ENCODE data around the gene CACNA1I. TPM values are rescaled to one million over a fixed set of nuclear protein-coding genes. Genes with fewer than 3 reads are reported as not detected.

Gene CACNA1I
- total and polyA plus RNA-seq, 9 donors = 0.04 to 0.14 (median 0.09) TPM

- H3K27ac ChIP-seq (ENCODE audit: low read length) = no peak overlapping the region
These were observed 109.9 kb downstream of the CACNA1I start for GRCh38 chr22:39680486-39680885.

GRCh38 chr22:39681038-39681861, 110.7 kb downstream of the CACNA1I start:
- Histone ChIP-seq H3K9me3 (replicated peaks; ENCODE audit: control insufficient read depth, low read depth, low read length) (no peaks in the 10 kb centered on the region), H3K4me1 (ENCODE audit: control insufficient read depth, insufficient read depth, low read length) (peaks cover 3% of the 10 kb centered on the region), H3K27me3 (ENCODE audit: control insufficient read depth, insufficient read depth, low read length) (peaks cover 31% of the 10 kb centered on the region), H3K4me3 (ENCODE audit: low read length) (no peak overlapping the region), H3K27ac (ENCODE audit: low read length) (no peak overlapping the region), H3K36me3 (ENCODE audit: control insufficient read depth, insufficient read depth, low read length) (no peaks in the 10 kb centered on the region)
- WGBS (ENCODE audit: insufficient coverage) = 86% methylated on average over 17 of the region's 18 CpGs
- no peak for DNase-seq

More at GRCh38 chr22:39680486-39680885, 109.9 kb downstream of the CACNA1I start:
- WGBS (ENCODE audit: insufficient coverage) = 81% methylated on average over 9 of the region's 9 CpGs
- Histone ChIP-seq H3K36me3 (ENCODE audit: control insufficient read depth, insufficient read depth, low read length) (no peaks in the 10 kb centered on the region), H3K4me3 (ENCODE audit: low read length) (no peak overlapping the region), H3K27me3 (ENCODE audit: control insufficient read depth, insufficient read depth, low read length) (peaks cover 33% of the 10 kb centered on the region), H3K4me1 (ENCODE audit: control insufficient read depth, insufficient read depth, low read length) (peaks cover 2% of the 10 kb centered on the region), H3K9me3 (replicated peaks; ENCODE audit: control insufficient read depth, low read depth, low read length) (no peaks in the 10 kb centered on the region)
- DNase-seq = no peak

DNA sequence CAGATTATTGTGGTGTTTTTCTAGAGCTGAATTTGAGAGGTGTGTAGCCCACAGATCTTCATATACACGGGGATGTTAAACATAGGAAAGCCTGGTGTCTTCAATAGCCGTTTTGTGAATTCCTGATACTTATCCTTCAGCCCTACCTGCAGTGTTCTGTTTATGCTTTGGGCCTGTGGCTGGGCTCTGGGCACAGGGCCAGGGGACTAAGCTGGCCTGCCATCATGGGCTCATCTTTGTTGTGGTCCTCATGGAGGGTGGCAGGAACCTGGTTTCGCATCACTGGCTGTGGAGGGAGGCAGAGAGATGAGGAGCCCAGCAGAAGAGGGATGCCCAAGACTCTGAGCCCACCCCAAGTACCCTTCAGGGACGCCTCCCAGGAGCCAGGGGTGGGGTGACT, 112.4 kb downstream of the CACNA1I start:
- WGBS (ENCODE audit: insufficient coverage) = 90% methylated on average over 2 of the region's 4 CpGs
- Histone ChIP-seq H3K4me1 (ENCODE audit: control insufficient read depth, insufficient read depth, low read length) (peaks cover 3% of the 10 kb centered on the region), H3K27me3 (ENCODE audit: control insufficient read depth, insufficient read depth, low read length) (peaks cover 47% of the 10 kb centered on the region), H3K9me3 (replicated peaks; ENCODE audit: control insufficient read depth, low read depth, low read length) (no peaks in the 10 kb centered on the region), H3K36me3 (ENCODE audit: control insufficient read depth, insufficient read depth, low read length) (no peaks in the 10 kb centered on the region), H3K27ac (ENCODE audit: low read length) (no peak overlapping the region), H3K4me3 (ENCODE audit: low read length) (no peak overlapping the region)
- DNase-seq = no peak

- 88% methylated on average over 4 of the region's 5 CpGs for WGBS (ENCODE audit: insufficient coverage)
These were observed 113.1 kb downstream of the CACNA1I start for GRCh38 chr22:39683639-39684038.

DNA sequence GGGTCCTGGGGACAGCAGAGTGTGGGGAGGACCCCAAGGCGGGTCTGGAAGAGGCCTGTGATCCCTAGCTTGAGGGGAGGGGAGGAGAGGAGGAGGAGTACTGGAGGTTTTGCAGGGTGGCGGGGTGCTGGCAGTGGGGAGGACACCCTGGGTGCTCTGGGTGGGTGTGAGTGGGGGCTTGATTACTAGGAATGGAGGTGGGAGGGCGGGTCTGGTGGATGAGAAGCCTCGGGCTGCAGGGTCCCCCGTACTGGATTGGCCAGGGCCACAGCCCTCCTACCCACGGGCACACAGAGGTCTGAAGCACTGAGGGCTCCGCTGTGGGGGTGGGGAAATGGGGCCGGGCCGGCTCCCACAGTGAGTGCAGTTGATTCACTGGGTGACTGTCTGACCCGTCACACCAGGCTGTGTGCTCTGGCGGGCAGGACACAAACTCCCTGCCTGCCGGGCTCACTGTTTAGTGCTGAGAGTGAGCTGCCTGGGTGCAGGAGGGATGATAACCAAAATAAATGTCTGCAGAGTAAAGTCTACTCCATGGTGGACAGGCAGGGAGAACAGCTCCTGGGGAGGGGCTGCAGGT, 114.2 kb downstream of the CACNA1I start:
- Histone ChIP-seq H3K27ac (ENCODE audit: low read length) (no peak overlapping the region), H3K4me1 (ENCODE audit: control insufficient read depth, insufficient read depth, low read length) (peaks cover 3% of the 10 kb centered on the region), H3K27me3 (ENCODE audit: control insufficient read depth, insufficient read depth, low read length) (peaks cover 60% of the 10 kb centered on the region), H3K4me3 (ENCODE audit: low read length) (no peak overlapping the region), H3K36me3 (ENCODE audit: control insufficient read depth, insufficient read depth, low read length) (no peaks in the 10 kb centered on the region), H3K9me3 (replicated peaks; ENCODE audit: control insufficient read depth, low read depth, low read length) (no peaks in the 10 kb centered on the region)
- no peak for DNase-seq
- WGBS (ENCODE audit: insufficient coverage) = 47% methylated on average over 7 of the region's 12 CpGs

More at GRCh38 chr22:39683639-39684038, 113.1 kb downstream of the CACNA1I start:
- no peak for DNase-seq
- H3K4me1 ChIP-seq (ENCODE audit: control insufficient read depth, insufficient read depth, low read length) = peaks cover 3% of the 10 kb centered on the region
- H3K27me3 ChIP-seq (ENCODE audit: control insufficient read depth, insufficient read depth, low read length) = peaks cover 50% of the 10 kb centered on the region
- no peaks in the 10 kb centered on the region for H3K9me3 ChIP-seq (replicated peaks; ENCODE audit: control insufficient read depth, low read depth, low read length)
- H3K4me3 ChIP-seq (ENCODE audit: low read length) = no peak overlapping the region
- H3K27ac ChIP-seq (ENCODE audit: low read length) = no peak overlapping the region
- no peaks in the 10 kb centered on the region for H3K36me3 ChIP-seq (ENCODE audit: control insufficient read depth, insufficient read depth, low read length)

GRCh38 chr22:39685336-39686177, 115.0 kb downstream of the CACNA1I start:
- H3K4me3 ChIP-seq (ENCODE audit: low read length) = no peak overlapping the region
- no peak for DNase-seq
- H3K36me3 ChIP-seq (ENCODE audit: control insufficient read depth, insufficient read depth, low read length) = no peaks in the 10 kb centered on the region
- no peak overlapping the region for H3K27ac ChIP-seq (ENCODE audit: low read length)
- peaks cover 7% of the 10 kb centered on the region for H3K4me1 ChIP-seq (ENCODE audit: control insufficient read depth, insufficient read depth, low read length)
- no peaks in the 10 kb centered on the region for H3K9me3 ChIP-seq (replicated peaks; ENCODE audit: control insufficient read depth, low read depth, low read length)
- H3K27me3 ChIP-seq (ENCODE audit: control insufficient read depth, insufficient read depth, low read length) = peaks cover 65% of the 10 kb centered on the region
- 4% methylated on average over 68 of the region's 77 CpGs for whole genome bisulfite sequencing (ENCODE audit: insufficient coverage)

GRCh38 chr22:39686178-39686620, 115.6 kb downstream of the CACNA1I start:
- Histone ChIP-seq H3K4me3 (ENCODE audit: low read length) (no peak overlapping the region), H3K27me3 (ENCODE audit: control insufficient read depth, insufficient read depth, low read length) (peaks cover 71% of the 10 kb centered on the region), H3K27ac (ENCODE audit: low read length) (no peak overlapping the region), H3K9me3 (replicated peaks; ENCODE audit: control insufficient read depth, low read depth, low read length) (no peaks in the 10 kb centered on the region), H3K36me3 (ENCODE audit: control insufficient read depth, insufficient read depth, low read length) (no peaks in the 10 kb centered on the region), H3K4me1 (ENCODE audit: control insufficient read depth, insufficient read depth, low read length) (peaks cover 12% of the 10 kb centered on the region)
- WGBS (ENCODE audit: insufficient coverage) = 13% methylated on average over 24 of the region's 39 CpGs
- no peak for DNase-seq

GRCh38 chr22:39686776-39687525, 116.4 kb downstream of the CACNA1I start:
- 93% methylated on average over 8 of the region's 17 CpGs for WGBS (ENCODE audit: insufficient coverage)
- Histone ChIP-seq H3K9me3 (replicated peaks; ENCODE audit: control insufficient read depth, low read depth, low read length) (no peaks in the 10 kb centered on the region), H3K4me1 (ENCODE audit: control insufficient read depth, insufficient read depth, low read length) (peaks cover 13% of the 10 kb centered on the region), H3K27me3 (ENCODE audit: control insufficient read depth, insufficient read depth, low read length) (peaks cover 75% of the 10 kb centered on the region), H3K36me3 (ENCODE audit: control insufficient read depth, insufficient read depth, low read length) (no peaks in the 10 kb centered on the region), H3K4me3 (ENCODE audit: low read length) (no peak overlapping the region), H3K27ac (ENCODE audit: low read length) (no peak overlapping the region)
- DNase-seq = no peak

DNA sequence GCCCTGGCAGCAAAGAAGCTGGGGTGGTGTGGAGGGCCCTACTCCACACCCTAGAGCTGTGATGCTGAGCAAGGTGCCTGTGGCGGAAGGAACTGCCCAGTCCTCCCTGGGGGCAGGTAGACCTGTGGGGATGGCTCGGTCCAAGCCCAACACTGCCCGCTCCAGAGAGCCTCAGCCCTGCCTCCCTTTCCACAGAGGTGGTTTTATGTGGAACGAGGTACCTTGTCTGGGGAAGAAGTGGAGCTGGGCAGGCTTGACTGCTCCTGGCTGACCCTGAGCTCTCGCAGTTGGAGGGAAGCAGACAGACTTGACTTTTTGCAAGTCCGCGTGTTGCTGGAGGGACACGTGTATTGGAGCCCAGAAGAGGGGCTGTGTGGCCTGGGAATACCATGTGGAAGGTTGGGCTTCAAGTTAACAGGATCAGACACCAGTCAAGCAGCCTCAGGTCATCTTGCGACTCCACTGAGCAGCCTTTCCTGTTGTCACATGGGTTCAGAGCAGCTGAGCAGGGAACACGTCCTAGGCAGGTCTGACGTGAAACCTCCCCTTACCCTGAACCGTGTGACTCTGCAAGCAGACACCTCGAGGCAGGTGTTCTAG, 117.7 kb downstream of the CACNA1I start:
- Histone ChIP-seq H3K4me3 (ENCODE audit: low read length) (no peak overlapping the region), H3K27ac (ENCODE audit: low read length) (no peak overlapping the region), H3K36me3 (ENCODE audit: control insufficient read depth, insufficient read depth, low read length) (no peaks in the 10 kb centered on the region), H3K4me1 (ENCODE audit: control insufficient read depth, insufficient read depth, low read length) (peaks cover 13% of the 10 kb centered on the region), H3K9me3 (replicated peaks; ENCODE audit: control insufficient read depth, low read depth, low read length) (no peaks in the 10 kb centered on the region), H3K27me3 (ENCODE audit: control insufficient read depth, insufficient read depth, low read length) (peaks cover 78% of the 10 kb centered on the region)
- no peak for DNase-seq
- 74% methylated on average over 11 of the region's 13 CpGs for WGBS (ENCODE audit: insufficient coverage)
